ENCODE data around the gene GPM6B. TPM values are rescaled to one million over a fixed set of nuclear protein-coding genes. Genes with fewer than 3 reads are reported as not detected.

The GPM6B gene
- total RNA-seq, 1 experiment from 2014 or later = 99.8 TPM

DNA sequence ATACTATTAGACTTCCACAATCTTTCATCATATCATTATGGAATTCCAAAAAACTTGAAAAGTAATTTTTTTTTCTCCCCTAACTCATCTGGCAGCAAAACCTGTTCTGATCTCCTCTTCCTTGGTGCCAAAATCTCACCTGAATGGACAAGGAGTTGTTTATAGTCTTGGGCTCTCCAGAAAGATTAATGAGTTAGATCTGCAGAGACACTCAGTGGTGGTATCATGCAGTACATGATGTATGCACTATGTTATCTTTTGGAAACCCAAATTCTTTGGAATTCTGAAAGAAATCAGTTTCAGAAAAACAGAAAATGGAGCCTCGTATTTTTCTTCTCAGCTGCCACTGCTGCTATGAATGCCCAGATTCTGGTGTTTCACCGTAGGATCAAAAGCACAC, 11.7 kb downstream of the GPM6B start:
- no peak for DNase-seq (ENCODE audit: low spot score)
- peaks cover 39% of the 10 kb centered on the region for H3K4me1 Mint-ChIP-seq
- no peak overlapping the region for H3K27ac Mint-ChIP-seq
- ChIA-PET POLR2A (no interaction called here), CTCF (no interaction called here)
- ATAC-seq = no peak
- no peak for TF ChIP-seq ELF4 (CRISPR knock-in tag; IDR thresholded peaks at IDR 0.05; ENCODE audit: low read depth)
- TF ChIP-seq ATF1 (CRISPR knock-in tag; IDR thresholded peaks at IDR 0.05) = no peak
- no peak for TF ChIP-seq ZNF263 (CRISPR knock-in tag; IDR thresholded peaks at IDR 0.05; ENCODE audit: low read depth)
- TF ChIP-seq, protein P1, sequence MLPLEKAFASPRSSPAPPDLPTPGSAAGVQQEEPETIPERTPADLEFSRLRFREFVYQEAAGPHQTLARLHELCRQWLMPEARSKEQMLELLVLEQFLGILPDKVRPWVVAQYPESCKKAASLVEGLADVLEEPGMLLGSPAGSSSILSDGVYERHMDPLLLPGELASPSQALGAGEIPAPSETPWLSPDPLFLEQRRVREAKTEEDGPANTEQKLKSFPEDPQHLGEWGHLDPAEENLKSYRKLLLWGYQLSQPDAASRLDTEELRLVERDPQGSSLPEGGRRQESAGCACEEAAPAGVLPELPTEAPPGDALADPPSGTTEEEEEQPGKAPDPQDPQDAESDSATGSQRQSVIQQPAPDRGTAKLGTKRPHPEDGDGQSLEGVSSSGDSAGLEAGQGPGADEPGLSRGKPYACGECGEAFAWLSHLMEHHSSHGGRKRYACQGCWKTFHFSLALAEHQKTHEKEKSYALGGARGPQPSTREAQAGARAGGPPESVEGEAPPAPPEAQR (CRISPR knock-in tag; IDR thresholded peaks at IDR 0.05) = no peak
- no peak for TF ChIP-seq ZNF423 (CRISPR knock-in tag; IDR thresholded peaks at IDR 0.05)
- no peaks in the 10 kb centered on the region for H3K27me3 Mint-ChIP-seq (ENCODE audit: low read depth)
- H3K4me3 Mint-ChIP-seq = no peak overlapping the region
- H3K36me3 Mint-ChIP-seq = peaks cover 3% of the 10 kb centered on the region
- peaks cover 3% of the 10 kb centered on the region; the same call in 1 of the 2 replicates for H3K9me3 Mint-ChIP-seq

DNA sequence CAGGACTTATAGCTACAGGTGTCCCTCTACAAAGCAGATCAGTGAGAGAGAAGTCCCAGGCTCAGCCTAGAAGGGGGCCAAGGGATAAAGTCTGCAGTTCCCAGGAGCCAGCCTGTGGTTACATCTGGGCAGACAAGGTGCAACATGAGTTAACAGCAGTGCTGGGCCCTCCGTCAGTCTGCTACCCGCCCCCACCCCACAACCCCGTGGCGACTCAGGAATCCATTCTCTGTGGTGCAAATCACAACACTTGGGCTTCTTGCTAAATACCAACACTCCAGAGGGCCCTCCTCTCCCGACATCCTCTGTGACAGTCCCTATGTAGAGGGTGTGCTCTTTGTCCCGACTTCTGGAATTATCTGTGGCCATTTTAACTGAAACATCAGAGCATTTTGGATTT, 13.8 kb downstream of the GPM6B start:
- Mint-ChIP-seq H3K4me1 (peaks cover 40% of the 10 kb centered on the region), H3K27me3 (ENCODE audit: low read depth) (no peaks in the 10 kb centered on the region), H3K9me3 (peaks cover 8% of the 10 kb centered on the region), H3K27ac (peak overlapping the region; percentile 86), H3K4me3 (no peak overlapping the region), H3K36me3 (peaks cover 8% of the 10 kb centered on the region)
- TF ChIP-seq NFYB (CRISPR knock-in tag; conservative IDR thresholded peaks at IDR 0.05; ENCODE audit: low read depth) (no peak), ZNF138 (CRISPR knock-in tag; conservative IDR thresholded peaks at IDR 0.05) (no peak)
- TF ChIP-seq, protein P2, sequence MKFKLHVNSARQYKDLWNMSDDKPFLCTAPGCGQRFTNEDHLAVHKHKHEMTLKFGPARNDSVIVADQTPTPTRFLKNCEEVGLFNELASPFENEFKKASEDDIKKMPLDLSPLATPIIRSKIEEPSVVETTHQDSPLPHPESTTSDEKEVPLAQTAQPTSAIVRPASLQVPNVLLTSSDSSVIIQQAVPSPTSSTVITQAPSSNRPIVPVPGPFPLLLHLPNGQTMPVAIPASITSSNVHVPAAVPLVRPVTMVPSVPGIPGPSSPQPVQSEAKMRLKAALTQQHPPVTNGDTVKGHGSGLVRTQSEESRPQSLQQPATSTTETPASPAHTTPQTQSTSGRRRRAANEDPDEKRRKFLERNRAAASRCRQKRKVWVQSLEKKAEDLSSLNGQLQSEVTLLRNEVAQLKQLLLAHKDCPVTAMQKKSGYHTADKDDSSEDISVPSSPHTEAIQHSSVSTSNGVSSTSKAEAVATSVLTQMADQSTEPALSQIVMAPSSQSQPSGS (CRISPR knock-in tag; IDR thresholded peaks at IDR 0.05; ENCODE audit: borderline replicate concordance, low read depth) = no peak
- TF ChIP-seq, protein P3, sequence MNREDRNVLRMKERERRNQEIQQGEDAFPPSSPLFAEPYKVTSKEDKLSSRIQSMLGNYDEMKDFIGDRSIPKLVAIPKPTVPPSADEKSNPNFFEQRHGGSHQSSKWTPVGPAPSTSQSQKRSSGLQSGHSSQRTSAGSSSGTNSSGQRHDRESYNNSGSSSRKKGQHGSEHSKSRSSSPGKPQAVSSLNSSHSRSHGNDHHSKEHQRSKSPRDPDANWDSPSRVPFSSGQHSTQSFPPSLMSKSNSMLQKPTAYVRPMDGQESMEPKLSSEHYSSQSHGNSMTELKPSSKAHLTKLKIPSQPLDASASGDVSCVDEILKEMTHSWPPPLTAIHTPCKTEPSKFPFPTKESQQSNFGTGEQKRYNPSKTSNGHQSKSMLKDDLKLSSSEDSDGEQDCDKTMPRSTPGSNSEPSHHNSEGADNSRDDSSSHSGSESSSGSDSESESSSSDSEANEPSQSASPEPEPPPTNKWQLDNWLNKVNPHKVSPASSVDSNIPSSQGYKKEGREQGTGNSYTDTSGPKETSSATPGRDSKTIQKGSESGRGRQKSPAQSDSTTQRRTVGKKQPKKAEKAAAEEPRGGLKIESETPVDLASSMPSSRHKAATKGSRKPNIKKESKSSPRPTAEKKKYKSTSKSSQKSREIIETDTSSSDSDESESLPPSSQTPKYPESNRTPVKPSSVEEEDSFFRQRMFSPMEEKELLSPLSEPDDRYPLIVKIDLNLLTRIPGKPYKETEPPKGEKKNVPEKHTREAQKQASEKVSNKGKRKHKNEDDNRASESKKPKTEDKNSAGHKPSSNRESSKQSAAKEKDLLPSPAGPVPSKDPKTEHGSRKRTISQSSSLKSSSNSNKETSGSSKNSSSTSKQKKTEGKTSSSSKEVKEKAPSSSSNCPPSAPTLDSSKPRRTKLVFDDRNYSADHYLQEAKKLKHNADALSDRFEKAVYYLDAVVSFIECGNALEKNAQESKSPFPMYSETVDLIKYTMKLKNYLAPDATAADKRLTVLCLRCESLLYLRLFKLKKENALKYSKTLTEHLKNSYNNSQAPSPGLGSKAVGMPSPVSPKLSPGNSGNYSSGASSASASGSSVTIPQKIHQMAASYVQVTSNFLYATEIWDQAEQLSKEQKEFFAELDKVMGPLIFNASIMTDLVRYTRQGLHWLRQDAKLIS (CRISPR knock-in tag; IDR thresholded peaks at IDR 0.05; ENCODE audit: borderline replicate concordance) = no peak
- TF ChIP-seq, protein P4, sequence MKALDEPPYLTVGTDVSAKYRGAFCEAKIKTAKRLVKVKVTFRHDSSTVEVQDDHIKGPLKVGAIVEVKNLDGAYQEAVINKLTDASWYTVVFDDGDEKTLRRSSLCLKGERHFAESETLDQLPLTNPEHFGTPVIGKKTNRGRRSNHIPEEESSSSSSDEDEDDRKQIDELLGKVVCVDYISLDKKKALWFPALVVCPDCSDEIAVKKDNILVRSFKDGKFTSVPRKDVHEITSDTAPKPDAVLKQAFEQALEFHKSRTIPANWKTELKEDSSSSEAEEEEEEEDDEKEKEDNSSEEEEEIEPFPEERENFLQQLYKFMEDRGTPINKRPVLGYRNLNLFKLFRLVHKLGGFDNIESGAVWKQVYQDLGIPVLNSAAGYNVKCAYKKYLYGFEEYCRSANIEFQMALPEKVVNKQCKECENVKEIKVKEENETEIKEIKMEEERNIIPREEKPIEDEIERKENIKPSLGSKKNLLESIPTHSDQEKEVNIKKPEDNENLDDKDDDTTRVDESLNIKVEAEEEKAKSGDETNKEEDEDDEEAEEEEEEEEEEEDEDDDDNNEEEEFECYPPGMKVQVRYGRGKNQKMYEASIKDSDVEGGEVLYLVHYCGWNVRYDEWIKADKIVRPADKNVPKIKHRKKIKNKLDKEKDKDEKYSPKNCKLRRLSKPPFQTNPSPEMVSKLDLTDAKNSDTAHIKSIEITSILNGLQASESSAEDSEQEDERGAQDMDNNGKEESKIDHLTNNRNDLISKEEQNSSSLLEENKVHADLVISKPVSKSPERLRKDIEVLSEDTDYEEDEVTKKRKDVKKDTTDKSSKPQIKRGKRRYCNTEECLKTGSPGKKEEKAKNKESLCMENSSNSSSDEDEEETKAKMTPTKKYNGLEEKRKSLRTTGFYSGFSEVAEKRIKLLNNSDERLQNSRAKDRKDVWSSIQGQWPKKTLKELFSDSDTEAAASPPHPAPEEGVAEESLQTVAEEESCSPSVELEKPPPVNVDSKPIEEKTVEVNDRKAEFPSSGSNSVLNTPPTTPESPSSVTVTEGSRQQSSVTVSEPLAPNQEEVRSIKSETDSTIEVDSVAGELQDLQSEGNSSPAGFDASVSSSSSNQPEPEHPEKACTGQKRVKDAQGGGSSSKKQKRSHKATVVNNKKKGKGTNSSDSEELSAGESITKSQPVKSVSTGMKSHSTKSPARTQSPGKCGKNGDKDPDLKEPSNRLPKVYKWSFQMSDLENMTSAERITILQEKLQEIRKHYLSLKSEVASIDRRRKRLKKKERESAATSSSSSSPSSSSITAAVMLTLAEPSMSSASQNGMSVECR (CRISPR knock-in tag; IDR thresholded peaks at IDR 0.05; ENCODE audit: borderline replicate concordance) = no peak
- TF ChIP-seq, protein P5, sequence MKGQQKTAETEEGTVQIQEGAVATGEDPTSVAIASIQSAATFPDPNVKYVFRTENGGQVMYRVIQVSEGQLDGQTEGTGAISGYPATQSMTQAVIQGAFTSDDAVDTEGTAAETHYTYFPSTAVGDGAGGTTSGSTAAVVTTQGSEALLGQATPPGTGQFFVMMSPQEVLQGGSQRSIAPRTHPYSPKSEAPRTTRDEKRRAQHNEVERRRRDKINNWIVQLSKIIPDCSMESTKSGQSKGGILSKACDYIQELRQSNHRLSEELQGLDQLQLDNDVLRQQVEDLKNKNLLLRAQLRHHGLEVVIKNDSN (CRISPR knock-in tag; IDR thresholded peaks at IDR 0.05) = no peak
- CTCF ChIA-PET = no interaction called here
- DNase-seq (ENCODE audit: low spot score) (peak; percentile 34), ATAC-seq (peak; percentile 90)
- POLR2A ChIA-PET = no interaction called here

Data from WTC11 (cell line).